GM21723 (cell line): ENCODE results near the gene SCTR.

Experiments used
- ATAC-seq: cut with Tn5 transposase; IDR thresholded peaks from one replicate; pipeline ENCODE4 v1.9.1; 2021; ENCODE audit warnings: mild to moderate bottlenecking, moderate library complexity; ENCODE audit not compliant: unreplicated experiment

Gene SCTR

DNA sequence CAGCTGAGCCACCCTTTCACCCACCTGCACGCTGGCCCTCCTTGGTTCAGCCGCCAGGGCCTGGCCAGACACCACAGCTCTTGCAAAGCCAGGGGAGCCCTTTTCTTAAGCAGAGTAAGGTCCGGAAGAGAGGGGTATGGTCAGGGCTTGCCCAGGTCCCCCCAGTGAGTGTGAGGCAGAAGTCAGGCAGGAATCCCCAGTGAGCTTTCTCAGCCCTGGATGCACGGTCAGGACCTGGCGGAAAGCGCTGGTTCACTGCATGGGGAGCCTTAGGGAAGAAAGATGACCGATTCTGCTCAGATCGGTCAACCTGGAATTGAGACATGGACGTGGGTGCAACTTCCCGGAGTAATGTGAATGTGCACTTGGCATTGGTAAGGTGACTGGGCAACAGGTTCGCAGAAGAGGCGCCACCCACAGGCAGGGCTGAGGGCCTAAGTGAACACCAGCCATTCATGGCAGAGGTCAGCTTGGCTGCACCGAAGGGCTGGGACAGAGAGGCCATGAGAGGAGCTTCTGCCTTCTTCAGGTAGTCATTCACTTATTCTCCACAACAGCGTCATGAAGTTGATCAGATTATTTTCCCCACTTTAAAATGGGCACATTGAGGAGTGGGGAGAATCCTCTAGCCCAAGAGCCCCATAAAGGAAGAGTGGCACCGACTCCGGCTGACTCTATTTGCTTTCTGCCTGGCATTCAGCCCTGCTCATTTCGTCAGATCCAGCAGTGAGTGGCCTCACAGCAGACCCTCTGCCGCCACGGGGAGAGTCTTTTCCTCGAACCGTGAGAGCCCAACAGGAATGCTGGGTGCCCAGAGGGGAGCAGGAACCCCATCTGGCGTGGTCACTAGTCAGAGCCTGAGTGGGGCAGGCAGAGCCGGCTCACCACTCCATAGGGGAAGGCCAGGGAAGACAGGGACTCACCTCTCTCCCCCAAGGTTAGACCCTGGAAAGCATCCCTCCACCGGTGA, 35.8 kb downstream of the SCTR start:
- ATAC-seq = no peak

DNA sequence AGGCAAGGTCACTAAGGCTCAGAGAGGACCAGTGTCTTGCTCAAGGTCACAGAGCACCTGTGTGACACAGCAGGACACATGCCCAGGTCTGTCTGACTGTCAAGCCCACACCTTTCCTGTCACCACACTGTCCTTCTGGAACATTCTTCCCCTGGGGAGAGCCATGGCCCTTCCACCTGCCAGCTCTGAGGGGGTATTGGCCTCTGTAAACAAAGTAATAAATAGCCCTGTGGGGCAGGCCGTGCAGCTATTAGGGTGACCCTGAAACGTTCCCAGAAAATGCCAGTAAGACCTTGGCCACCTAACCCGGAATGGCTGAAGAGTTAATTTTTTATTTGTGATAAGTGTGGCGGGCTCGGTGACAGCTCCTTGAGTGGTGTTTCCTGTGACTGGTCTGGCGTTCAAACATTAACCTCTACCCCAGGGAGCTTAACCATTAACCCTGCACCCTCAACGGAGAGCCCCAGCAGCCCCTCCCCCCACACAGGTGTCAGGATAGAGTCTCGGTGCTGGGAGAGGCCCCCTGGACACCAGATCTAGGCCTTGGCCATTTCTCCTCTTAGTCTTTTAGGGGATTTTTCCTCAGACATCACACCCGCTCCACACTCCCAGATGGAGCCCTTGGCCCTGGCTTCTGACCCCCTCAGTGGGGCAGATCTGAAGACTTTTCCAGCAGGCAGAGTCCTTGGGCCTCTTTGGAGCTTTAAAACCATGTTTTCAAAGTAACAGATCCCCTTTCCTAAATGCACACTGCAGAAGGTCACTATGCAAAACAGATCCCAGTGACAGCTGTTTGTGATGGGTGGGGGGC, 36.6 kb downstream of the SCTR start:
- ATAC-seq = no peak

GRCh38 chr2:119486886-119487285, 37.4 kb downstream of the SCTR start:
- ATAC-seq = no peak

- ATAC-seq = no peak
Measured at GRCh38 chr2:119486196-119486827, 38.0 kb downstream of the SCTR start.

GRCh38 chr2:119485336-119486110, 38.8 kb downstream of the SCTR start:
- ATAC-seq = no peak

DNA sequence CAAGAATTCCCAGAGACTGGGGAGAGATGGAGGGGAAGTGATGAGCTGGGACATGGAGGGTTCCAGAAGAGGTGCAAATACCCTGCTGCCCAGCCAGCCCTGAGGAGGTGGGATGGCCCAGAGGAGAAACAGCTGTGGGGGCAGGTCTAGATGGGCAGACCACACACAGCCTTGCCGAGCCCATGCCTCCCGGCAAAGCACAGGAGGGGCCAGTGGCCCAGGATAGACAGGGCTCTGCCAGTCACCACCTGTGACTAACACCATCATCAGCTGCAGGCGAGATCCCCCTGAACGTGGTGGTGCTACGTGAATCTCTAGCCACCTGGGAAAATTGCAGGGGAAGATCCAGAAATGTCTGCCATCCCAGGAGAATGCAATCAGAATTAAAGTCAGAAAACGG, 39.4 kb downstream of the SCTR start:
- ATAC-seq = no peak

DNA sequence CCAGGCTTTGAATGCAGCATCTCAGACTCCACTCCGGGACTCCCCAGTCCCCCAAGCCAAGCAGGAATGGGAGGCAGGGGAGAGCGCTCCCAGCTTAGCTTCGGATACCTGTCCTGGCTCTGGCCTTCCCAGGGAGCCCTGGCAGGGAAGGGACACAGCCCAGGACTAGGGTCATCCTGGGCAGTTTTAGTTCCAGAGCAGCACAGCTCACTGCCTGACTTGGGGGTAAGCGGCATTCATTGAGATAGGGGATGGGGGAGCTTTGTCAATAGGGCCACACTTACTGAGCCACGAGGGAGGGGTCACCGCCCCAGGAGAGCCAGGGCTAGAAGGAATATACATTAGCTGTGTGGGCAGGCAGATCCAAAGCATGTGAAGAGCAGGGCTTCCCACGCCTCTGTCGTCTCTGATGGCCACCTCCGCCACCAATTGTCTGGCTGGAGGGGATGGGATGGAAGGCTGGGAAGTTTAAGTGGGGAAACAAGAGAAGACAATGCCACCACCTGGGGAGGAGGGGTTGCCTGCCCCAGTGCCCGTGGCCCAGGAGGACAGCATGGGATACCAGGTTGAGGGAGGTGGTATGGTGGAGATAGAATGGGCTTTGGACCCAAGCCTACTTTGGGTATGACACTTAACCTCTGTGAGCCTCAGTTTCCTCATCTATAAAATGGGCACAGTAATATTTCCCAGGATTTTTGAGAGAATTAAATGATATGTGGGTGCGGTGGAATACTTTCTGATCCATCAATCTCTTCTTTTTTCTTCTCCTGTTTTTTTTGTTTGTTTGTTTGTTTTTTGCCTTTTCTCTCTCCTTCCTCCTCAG, 40.2 kb downstream of the SCTR start:
- ATAC-seq = no peak

GRCh38 chr2:119483395-119483753, 40.9 kb downstream of the SCTR start:
- no peak for ATAC-seq

- ATAC-seq = no peak
Measured at GRCh38 chr2:119482481-119483394, 41.5 kb downstream of the SCTR start.

DNA sequence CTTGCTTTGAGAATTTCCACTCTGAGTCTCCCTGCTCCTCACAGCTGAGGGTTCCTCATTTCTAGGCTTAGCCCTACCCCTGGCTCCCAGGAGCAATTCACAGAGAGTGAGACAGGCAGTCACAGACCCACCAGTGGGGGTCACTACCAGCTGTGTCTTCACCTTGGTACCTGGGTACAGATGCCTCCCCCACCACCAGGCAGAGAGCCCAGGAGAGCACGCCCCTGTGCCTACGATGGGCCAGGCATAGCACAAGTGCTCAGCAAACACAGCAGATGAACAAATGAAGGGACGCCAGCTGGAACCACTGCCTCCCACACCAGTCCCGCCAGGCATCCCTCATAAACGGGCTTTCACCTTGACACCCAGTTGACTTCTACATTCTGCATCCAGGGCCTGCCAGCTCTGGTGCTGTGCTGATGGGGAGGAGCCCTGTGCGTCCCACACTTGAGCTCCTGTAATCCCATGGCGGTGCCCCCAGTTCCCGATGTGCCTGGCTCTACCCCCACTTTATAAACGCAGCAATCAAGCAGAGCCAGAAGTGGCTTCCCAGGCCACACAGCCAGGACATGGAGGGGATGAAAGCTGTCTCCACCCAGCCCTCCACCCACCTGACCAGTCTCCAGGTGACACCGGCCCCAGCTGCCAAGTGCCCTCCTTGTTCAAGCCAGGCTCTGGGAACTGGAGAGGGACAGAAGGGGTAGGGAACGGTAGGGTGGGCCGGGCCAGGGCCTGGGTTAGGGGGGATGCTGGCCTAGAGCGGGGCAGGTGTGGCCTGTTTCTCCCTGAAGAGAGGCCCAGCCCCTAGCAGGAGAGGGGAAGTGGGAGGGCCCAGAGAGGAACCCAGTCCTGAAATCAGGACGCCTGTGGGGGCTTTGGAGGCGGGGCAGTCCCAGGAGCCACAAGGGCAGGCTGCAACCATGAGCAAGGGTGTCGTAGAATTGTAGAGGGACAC, 42.5 kb downstream of the SCTR start:
- no peak for ATAC-seq

GRCh38 chr2:119480718-119481142, 43.6 kb downstream of the SCTR start:
- ATAC-seq = no peak

DNA sequence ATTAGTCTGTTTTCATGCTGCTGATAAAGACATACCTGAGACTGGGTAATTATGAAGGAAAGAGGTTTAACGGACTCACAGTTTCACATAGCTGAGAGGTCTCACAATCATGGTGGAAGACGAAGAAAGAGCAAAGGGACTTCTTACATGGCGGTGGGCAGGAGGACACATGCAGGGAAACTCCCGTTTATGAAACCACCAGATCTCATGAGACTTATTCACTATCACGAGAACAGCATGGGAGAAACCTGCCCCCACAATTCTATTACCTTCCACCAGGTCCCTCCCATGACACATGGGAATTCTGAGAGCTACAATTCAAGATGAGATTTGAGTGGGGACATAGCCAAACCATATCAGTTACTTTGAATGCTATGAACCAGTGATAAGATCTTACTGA, 44.1 kb downstream of the SCTR start:
- ATAC-seq = no peak

GRCh38 chr2:119478978-119479295, 45.3 kb downstream of the SCTR start:
- ATAC-seq = no peak

- ATAC-seq = no peak
Measured at GRCh38 chr2:119478188-119478977, 45.9 kb downstream of the SCTR start.

- ATAC-seq = no peak
Measured at GRCh38 chr2:119477113-119477505, 47.2 kb downstream of the SCTR start.

- peak; percentile 80 for ATAC-seq
Measured at GRCh38 chr2:119476301-119477112, 47.8 kb downstream of the SCTR start.
